VCaP (cell line): ENCODE results near the gene PTPRE.

Experiments used
- H3K27ac ChIP-seq: fragments of 450-650 bp; 2 replicates; pipeline ENCODE4 v1.5.1; 2017
- CTCF ChIP-seq: fragments of 450-650 bp; conservative IDR thresholded peaks from 2 replicates; pipeline ENCODE4 v1.5.1; 2017; ENCODE audit warnings: mild to moderate bottlenecking, moderate library complexity

PTPRE gene

GRCh38 chr10:128121750-128122412 is 215.0 kb downstream of the PTPRE start:
- 0 out of 2 replicates have a peak overlapping the region, but pooled peaks have one; percentile 14 for H3K27ac ChIP-seq

GRCh38 chr10:128122931-128123330 is 216.0 kb downstream of the PTPRE start:
- H3K27ac ChIP-seq = peak overlapping the region; percentile 61; the same call in 1 of the 2 replicates
- no peak for TF ChIP-seq CTCF

More at GRCh38 chr10:128121750-128122412, 215.0 kb downstream of the PTPRE start:
- no peak for TF ChIP-seq CTCF

- TF ChIP-seq CTCF = no peak
- peak overlapping the region; percentile 61; the same call in 1 of the 2 replicates for H3K27ac ChIP-seq
Observed at GRCh38 chr10:128123846-128124245, 216.9 kb downstream of the PTPRE start.

GRCh38 chr10:128124813-128125403 is 218.0 kb downstream of the PTPRE start:
- H3K27ac ChIP-seq = peak overlapping the region; percentile 61; the same call in 1 of the 2 replicates
- TF ChIP-seq CTCF = no peak

GRCh38 chr10:128125416-128125943 is 218.6 kb downstream of the PTPRE start:
- no peak for TF ChIP-seq CTCF
- H3K27ac ChIP-seq = peak overlapping the region; percentile 61; the same call in 1 of the 2 replicates

- H3K27ac ChIP-seq = peak within 1 kb of the TSS; percentile 61; the same call in 1 of the 2 replicates
- no peak for TF ChIP-seq CTCF
Observed at GRCh38 chr10:128125944-128126764, 219.3 kb downstream of the PTPRE start, which contains the start of gene MKI67. Gene MKI67, minus strand, starts transcription at chr10:128126423. Its CDS starts 756 bp downstream, at chr10:128125667.

- TF ChIP-seq CTCF = no peak
- no peak overlapping the region for H3K27ac ChIP-seq
Observed at GRCh38 chr10:128128582-128128981, 221.7 kb downstream of the PTPRE start.
